ENCODE data around the gene APEH. TPM values are rescaled to one million over a fixed set of nuclear protein-coding genes. Genes with fewer than 3 reads are reported as not detected.

Gene APEH
- total and polyA plus RNA-seq, 2 of the 13 experiments (the other 11 are each of a cell fraction or from before 2014, with no cell fraction given) = 116 to 130 TPM

GRCh38 chr3:49673121-49673714 lies 933 bp upstream of the APEH start (continued):
- TF ChIP-seq PBX3 (CRISPR knock-in tag; IDR thresholded peaks at IDR 0.05; ENCODE audit: borderline replicate concordance) (no peak), MLXIP (CRISPR knock-in tag; IDR thresholded peaks at IDR 0.05; ENCODE audit: borderline replicate concordance) (no peak), AGO2 (optimal IDR thresholded peaks at IDR 0.05; ENCODE audit: low read depth, low read length) (peak; percentile 82), KLF16 (CRISPR knock-in tag; IDR thresholded peaks at IDR 0.05) (no peak; a peak in 1 of 4 replicates), PAF1 (CRISPR knock-in tag; IDR thresholded peaks at IDR 0.05) (no peak), ZNF788 (CRISPR knock-in tag; IDR thresholded peaks at IDR 0.05; ENCODE audit: borderline replicate concordance) (0 out of 2 replicates have a peak, but pooled peaks have one; percentile 71), IKZF5 (CRISPR knock-in tag; IDR thresholded peaks at IDR 0.05) (no peak; the same call in 1 of the 2 replicates), TAF1 (CRISPR knock-in tag; IDR thresholded peaks at IDR 0.05) (peak; percentile 59; the same call in 1 of the 2 replicates), CCAR2 (optimal IDR thresholded peaks at IDR 0.05; ENCODE audit: low read depth, low read length) (no peak), MYC (CRISPR knock-in tag; IDR thresholded peaks at IDR 0.05; ENCODE audit: borderline replicate concordance) (peak; percentile 78), U2AF1 (optimal IDR thresholded peaks at IDR 0.05; ENCODE audit: low read depth, low read length) (peak; percentile 30), ZC3H13 (CRISPR knock-in tag; IDR thresholded peaks at IDR 0.05) (peak; percentile 51; the same call in 1 of the 2 replicates), CBFB (CRISPR knock-in tag; IDR thresholded peaks at IDR 0.05) (no peak; the same call in 1 of the 2 replicates), ZNF790 (CRISPR knock-in tag; IDR thresholded peaks at IDR 0.05; ENCODE audit: borderline replicate concordance) (no peak), FOXC1 (CRISPR knock-in tag; IDR thresholded peaks at IDR 0.05; ENCODE audit: borderline replicate concordance) (peak; percentile 63; the same call in 1 of the 2 replicates), ZNF232 (CRISPR knock-in tag; IDR thresholded peaks at IDR 0.05; ENCODE audit: borderline replicate concordance) (peak; percentile 5; the same call in 1 of the 2 replicates), ZNF276 (CRISPR knock-in tag; IDR thresholded peaks at IDR 0.05; ENCODE audit: low read depth) (no peak)
